Loucy (cell line): ENCODE measurements around the gene ID3.

ENCODE experiments used
- H2AFZ ChIP-seq: fragments of 200-600 bp; sonication (generic); 2 replicates; pipeline ENCODE4 v1.6.0; 2016; ENCODE audit warnings: antibody characterized with exemption, mild to moderate bottlenecking, low read length, moderate library complexity
- H3F3A ChIP-seq: fragments of 200-600 bp; 2 replicates; pipeline ENCODE4 v1.6.0; 2016; ENCODE audit warnings: antibody characterized with exemption, low read depth, mild to moderate bottlenecking
- H3K27me3 ChIP-seq: fragments of 200-600 bp; sonication (generic); 2 replicates; pipeline ENCODE4 v1.6.1; 2014; ENCODE audit warnings: low read length, mild to moderate bottlenecking; ENCODE audit not compliant: insufficient read depth, poor library complexity, severe bottlenecking
- H3K36me3 ChIP-seq: fragments of 200-600 bp; sonication (generic); 2 replicates; pipeline ENCODE4 v1.6.1; 2016; ENCODE audit warnings: low read length; ENCODE audit not compliant: insufficient read depth
- H3K4me1 ChIP-seq: fragments of 200-600 bp; sonication (generic); 2 replicates; pipeline ENCODE4 v1.5.1; 2014; ENCODE audit warnings: low read length, mild to moderate bottlenecking; ENCODE audit not compliant: insufficient read depth, poor library complexity, severe bottlenecking
- H3K4me2 ChIP-seq: fragments of 200-600 bp; sonication (generic); 2 replicates; pipeline ENCODE4 v1.6.0; 2014; ENCODE audit warnings: antibody characterized with exemption, low read length, low read depth, mild to moderate bottlenecking; ENCODE audit not compliant: poor library complexity, severe bottlenecking
- H3K4me3 ChIP-seq: fragments of 200-600 bp; sonication (generic); 2 replicates; pipeline ENCODE4 v1.5.1; 2014; ENCODE audit warnings: low read length, mild to moderate bottlenecking, mixed read lengths; ENCODE audit not compliant: poor library complexity, severe bottlenecking
- H3K79me2 ChIP-seq: fragments of 200-600 bp; sonication (generic); 2 replicates; pipeline ENCODE4 v1.6.1; 2014; ENCODE audit warnings: low read length; ENCODE audit not compliant: insufficient read depth
- H3K9ac ChIP-seq: fragments of 200-600 bp; sonication (generic); 2 replicates; pipeline ENCODE4 v1.6.0; 2014; ENCODE audit warnings: mild to moderate bottlenecking, low read depth, low read length, moderate library complexity; ENCODE audit not compliant: poor library complexity, severe bottlenecking
- H3K9me2 ChIP-seq: fragments of 200-600 bp; sonication (generic); replicated peaks from 2 replicates; pipeline ENCODE4 v1.6.1; 2016; ENCODE audit warnings: low read depth, low read length, mixed read lengths
- H3K9me3 ChIP-seq: fragments of 200-600 bp; sonication (generic); 2 replicates; pipeline ENCODE4 v1.6.1; 2014; ENCODE audit warnings: mild to moderate bottlenecking, antibody characterized with exemption, low read length, low read depth; ENCODE audit not compliant: insufficient read depth
- H4K20me1 ChIP-seq: fragments of 200-600 bp; sonication (generic); 2 replicates; pipeline ENCODE4 v1.6.0; 2014; ENCODE audit warnings: antibody characterized with exemption, low read length, mild to moderate bottlenecking; ENCODE audit not compliant: insufficient read depth, poor library complexity, severe bottlenecking
- EZH2phosphoT487 ChIP-seq: fragments of 200-600 bp; IDR thresholded peaks from 2 replicates; pipeline ENCODE4 v1.6.1; 2018; ENCODE audit warnings: antibody characterized with exemption, mild to moderate bottlenecking, moderate library complexity, borderline replicate concordance
- TF ChIP-seq, protein P1 (sequence below): fragments of 200-600 bp; sonication (generic); conservative IDR thresholded peaks from 2 replicates; pipeline ENCODE4 v1.5.1; 2014; ENCODE audit warnings: mild to moderate bottlenecking, antibody characterized with exemption, low read length

Gene ID3

DNA sequence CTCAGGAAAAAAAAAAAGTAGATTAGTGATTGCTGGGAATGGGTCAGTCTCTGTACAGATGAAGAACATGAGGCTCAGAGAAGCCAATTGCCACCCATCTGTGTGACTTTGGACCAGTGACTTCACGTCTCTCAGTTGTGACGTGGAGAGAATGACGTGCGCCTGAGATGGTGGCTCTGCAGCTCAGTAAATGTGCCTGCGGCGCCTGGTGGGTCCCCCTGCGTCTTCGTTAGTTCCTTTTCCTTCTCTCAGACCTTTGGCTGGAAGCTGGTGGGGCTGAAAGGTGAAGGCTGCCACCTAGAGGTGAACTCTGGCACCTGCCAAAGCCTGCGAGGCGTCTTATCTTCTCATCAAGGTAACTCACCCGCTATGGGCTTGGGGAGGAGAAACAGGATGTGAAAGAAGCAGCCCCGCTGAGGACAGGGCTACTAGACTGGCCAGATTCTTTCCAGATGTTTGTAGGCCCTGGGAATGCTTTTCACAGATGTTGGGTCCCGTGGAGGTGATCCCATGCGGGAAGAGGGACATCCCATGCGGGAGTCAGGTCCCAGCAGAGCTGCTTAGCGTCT, 19.5 kb downstream of the ID3 start:
- TF ChIP-seq, protein P1, sequence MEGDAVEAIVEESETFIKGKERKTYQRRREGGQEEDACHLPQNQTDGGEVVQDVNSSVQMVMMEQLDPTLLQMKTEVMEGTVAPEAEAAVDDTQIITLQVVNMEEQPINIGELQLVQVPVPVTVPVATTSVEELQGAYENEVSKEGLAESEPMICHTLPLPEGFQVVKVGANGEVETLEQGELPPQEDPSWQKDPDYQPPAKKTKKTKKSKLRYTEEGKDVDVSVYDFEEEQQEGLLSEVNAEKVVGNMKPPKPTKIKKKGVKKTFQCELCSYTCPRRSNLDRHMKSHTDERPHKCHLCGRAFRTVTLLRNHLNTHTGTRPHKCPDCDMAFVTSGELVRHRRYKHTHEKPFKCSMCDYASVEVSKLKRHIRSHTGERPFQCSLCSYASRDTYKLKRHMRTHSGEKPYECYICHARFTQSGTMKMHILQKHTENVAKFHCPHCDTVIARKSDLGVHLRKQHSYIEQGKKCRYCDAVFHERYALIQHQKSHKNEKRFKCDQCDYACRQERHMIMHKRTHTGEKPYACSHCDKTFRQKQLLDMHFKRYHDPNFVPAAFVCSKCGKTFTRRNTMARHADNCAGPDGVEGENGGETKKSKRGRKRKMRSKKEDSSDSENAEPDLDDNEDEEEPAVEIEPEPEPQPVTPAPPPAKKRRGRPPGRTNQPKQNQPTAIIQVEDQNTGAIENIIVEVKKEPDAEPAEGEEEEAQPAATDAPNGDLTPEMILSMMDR = peak; percentile 96
- no peak for TF ChIP-seq EZH2phosphoT487
- Histone ChIP-seq H3K9me2 (no peaks in the 10 kb centered on the region), H3K9ac (peak overlapping the region; percentile 31), H3F3A (0 out of 2 replicates have a peak, but pooled peaks cover 3% of the 10 kb centered on the region), H3K27me3 (no peaks in the 10 kb centered on the region), H3K4me3 (peak overlapping the region; percentile 38), H3K36me3 (no peaks in the 10 kb centered on the region), H3K4me1 (peaks cover 14% of the 10 kb centered on the region), H2AFZ (peak overlapping the region; percentile 90), H3K4me2 (peak overlapping the region; percentile 44), H3K79me2 (no peaks in the 10 kb centered on the region), H3K9me3 (no peaks in the 10 kb centered on the region), H4K20me1 (no peaks in the 10 kb centered on the region)

DNA sequence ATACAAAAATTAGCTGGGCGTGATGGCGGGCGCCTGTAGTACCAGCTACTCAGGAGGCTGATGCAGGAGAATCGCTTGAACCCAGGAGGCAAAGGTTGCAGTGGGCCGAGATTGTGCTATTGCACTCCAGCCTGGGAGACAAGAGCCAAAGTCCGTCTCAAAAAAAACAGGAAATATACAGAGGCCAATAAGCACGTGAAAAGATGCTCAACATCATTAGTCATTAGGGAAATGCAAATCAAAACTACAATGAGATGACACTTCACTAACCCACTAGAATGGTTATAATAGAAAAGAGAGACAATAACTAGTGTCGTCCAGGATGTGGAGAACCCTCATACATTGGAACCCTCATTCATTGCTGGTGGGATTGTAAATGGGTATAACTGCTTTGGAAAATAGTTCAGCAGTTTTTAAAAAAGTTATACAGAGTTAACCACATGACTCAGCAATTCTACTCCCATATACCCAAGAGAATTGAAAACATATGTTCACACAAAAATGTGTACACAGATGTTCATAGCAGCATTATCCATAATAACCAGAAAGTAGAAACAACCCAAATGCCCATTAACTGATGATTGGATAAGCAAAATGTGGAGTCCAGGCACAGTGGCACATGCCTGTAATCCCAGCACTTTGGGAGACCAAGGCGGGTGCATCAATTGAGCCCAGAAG, 21.9 kb downstream of the ID3 start:
- no peaks in the 10 kb centered on the region for H3K79me2 ChIP-seq
- no peaks in the 10 kb centered on the region for H3K9me2 ChIP-seq
- no peak overlapping the region for H3K4me3 ChIP-seq
- H3K36me3 ChIP-seq = no peaks in the 10 kb centered on the region
- no peak overlapping the region for H3K4me2 ChIP-seq
- H3K4me1 ChIP-seq = peaks cover 29% of the 10 kb centered on the region
- H3F3A ChIP-seq = 0 out of 2 replicates have a peak, but pooled peaks cover 3% of the 10 kb centered on the region
- TF ChIP-seq, protein P1 = no peak
- no peak for TF ChIP-seq EZH2phosphoT487
- H4K20me1 ChIP-seq = no peaks in the 10 kb centered on the region
- H2AFZ ChIP-seq = no peak overlapping the region
- H3K9me3 ChIP-seq = no peaks in the 10 kb centered on the region
- H3K9ac ChIP-seq = no peak overlapping the region
- no peaks in the 10 kb centered on the region for H3K27me3 ChIP-seq

DNA sequence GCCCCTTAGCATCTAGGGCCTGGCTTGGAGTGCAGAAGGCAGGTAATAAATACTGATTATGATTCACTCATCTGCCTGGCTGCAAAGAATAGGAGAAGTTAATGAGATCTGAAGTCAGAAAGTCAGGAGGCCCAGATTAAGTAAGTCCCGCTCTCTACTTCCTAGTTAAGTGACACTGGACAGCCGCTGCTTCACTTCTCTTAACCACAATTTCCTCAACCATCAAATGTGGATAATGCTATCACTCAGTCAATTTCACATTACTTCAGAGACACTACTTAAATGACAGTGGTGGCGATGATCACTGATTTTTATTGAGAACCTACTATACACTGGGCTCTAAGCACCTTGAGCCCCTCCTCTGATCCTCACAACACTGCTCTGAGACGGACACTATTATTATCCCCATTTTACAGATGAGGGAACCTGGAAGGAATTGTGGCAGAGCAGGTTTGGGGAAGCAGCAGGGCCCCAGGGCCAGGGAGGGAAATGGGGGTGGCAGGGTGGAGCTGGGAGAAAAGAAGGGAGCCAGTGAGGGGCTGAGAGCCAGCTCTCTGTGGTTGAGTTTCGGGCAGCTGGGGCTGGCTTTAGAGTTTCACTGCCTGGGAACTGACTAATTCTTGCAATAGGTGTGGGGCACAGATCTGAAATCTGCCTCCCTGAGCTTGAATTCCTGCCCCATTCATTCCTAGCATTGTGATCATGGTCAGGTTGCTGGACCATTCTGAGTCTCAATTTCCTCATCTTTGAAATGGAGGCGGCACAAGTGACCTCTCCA, 25.9 kb downstream of the ID3 start:
- Histone ChIP-seq H3K9me3 (no peaks in the 10 kb centered on the region), H4K20me1 (no peaks in the 10 kb centered on the region), H3K36me3 (no peaks in the 10 kb centered on the region), H3K9me2 (no peaks in the 10 kb centered on the region), H3F3A (peaks cover 16% of the 10 kb centered on the region), H3K4me3 (no peak overlapping the region), H3K9ac (no peak overlapping the region), H2AFZ (no peak overlapping the region), H3K4me1 (peaks cover 60% of the 10 kb centered on the region), H3K79me2 (peaks cover 22% of the 10 kb centered on the region), H3K27me3 (peaks cover 5% of the 10 kb centered on the region), H3K4me2 (peak overlapping the region; percentile 47)
- TF ChIP-seq, protein P1 = no peak
- no peak for TF ChIP-seq EZH2phosphoT487
